ENCODE measurements around the gene ADRB1. TPM values are rescaled to one million over a fixed set of nuclear protein-coding genes. Genes with fewer than 3 reads are reported as not detected.

The ADRB1 gene
- total RNA-seq, 2 experiments from 2014 or later, result 0.08 to 0.11 TPM

GRCh38 chr10:114078346-114078745, 34.7 kb downstream of the ADRB1 start:
- no peak overlapping the region for H3K27ac Mint-ChIP-seq
- TF ChIP-seq, protein P1, sequence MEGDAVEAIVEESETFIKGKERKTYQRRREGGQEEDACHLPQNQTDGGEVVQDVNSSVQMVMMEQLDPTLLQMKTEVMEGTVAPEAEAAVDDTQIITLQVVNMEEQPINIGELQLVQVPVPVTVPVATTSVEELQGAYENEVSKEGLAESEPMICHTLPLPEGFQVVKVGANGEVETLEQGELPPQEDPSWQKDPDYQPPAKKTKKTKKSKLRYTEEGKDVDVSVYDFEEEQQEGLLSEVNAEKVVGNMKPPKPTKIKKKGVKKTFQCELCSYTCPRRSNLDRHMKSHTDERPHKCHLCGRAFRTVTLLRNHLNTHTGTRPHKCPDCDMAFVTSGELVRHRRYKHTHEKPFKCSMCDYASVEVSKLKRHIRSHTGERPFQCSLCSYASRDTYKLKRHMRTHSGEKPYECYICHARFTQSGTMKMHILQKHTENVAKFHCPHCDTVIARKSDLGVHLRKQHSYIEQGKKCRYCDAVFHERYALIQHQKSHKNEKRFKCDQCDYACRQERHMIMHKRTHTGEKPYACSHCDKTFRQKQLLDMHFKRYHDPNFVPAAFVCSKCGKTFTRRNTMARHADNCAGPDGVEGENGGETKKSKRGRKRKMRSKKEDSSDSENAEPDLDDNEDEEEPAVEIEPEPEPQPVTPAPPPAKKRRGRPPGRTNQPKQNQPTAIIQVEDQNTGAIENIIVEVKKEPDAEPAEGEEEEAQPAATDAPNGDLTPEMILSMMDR (IDR thresholded peaks at IDR 0.05), result no peak
- Histone ChIP-seq H3K4me3 (ENCODE audit: low read length) (no peak overlapping the region), H3K27ac (ENCODE audit: low read depth in 1 of 2, low read length in 2 of 2) (no peak overlapping the region), H3K4me1 (ENCODE audit: insufficient read depth, low read length) (peaks cover 8% of the 10 kb centered on the region), H3K36me3 (ENCODE audit: insufficient read depth, low read length) (no peaks in the 10 kb centered on the region), H3K27me3 (ENCODE audit: control insufficient read depth in 1 of 2, insufficient read depth in 2 of 2, low read length in 2 of 2) (no peaks in the 10 kb centered on the region), H3K9me3 (ENCODE audit: control insufficient read depth in 1 of 2, insufficient read depth in 1 of 2, low read length in 2 of 2) (no peaks in the 10 kb centered on the region)
- H3K27me3 Mint-ChIP-seq, result no peaks in the 10 kb centered on the region
- no peak for ATAC-seq (ENCODE audit: poor library complexity)
- H3K36me3 Mint-ChIP-seq (ENCODE audit: low read depth), result no peaks in the 10 kb centered on the region
- peaks cover 14% of the 10 kb centered on the region for H3K4me1 Mint-ChIP-seq (ENCODE audit: low read depth)
- POLR2A ChIA-PET, result no interaction called here
- no peak overlapping the region for H3K4me3 Mint-ChIP-seq
- CTCF ChIA-PET, result interaction anchor here (0.7 kb wide), 2 partner anchors 84 to 373 kb away, joined by 3 to 4 read pairs; no protein-coding TSS in a partner anchor
- DNase-seq, result no peak
- intact Hi-C loops (cut with DNase I, micrococcal nuclease), result no loop called here
- no peaks in the 10 kb centered on the region for H3K9me3 Mint-ChIP-seq

GRCh38 chr10:114079421-114079820, 35.8 kb downstream of the ADRB1 start:
- no peak overlapping the region for H3K4me3 ChIP-seq (ENCODE audit: low read length)
- no peaks in the 10 kb centered on the region for H3K9me3 ChIP-seq (ENCODE audit: control insufficient read depth in 1 of 2, insufficient read depth in 1 of 2, low read length in 2 of 2)
- no peaks in the 10 kb centered on the region for H3K36me3 Mint-ChIP-seq (ENCODE audit: low read depth)
- H3K36me3 ChIP-seq (ENCODE audit: insufficient read depth, low read length), result no peaks in the 10 kb centered on the region
- H3K4me1 Mint-ChIP-seq (ENCODE audit: low read depth), result peaks cover 7% of the 10 kb centered on the region
- ChIA-PET CTCF (no interaction called here), POLR2A (no interaction called here)
- intact Hi-C loops (cut with DNase I, micrococcal nuclease), result no loop called here
- ATAC-seq (ENCODE audit: poor library complexity), result no peak
- H3K27me3 Mint-ChIP-seq, result no peaks in the 10 kb centered on the region
- no peak overlapping the region for H3K4me3 Mint-ChIP-seq
- no peak overlapping the region for H3K27ac ChIP-seq (ENCODE audit: low read depth in 1 of 2, low read length in 2 of 2)
- H3K27me3 ChIP-seq (ENCODE audit: control insufficient read depth in 1 of 2, insufficient read depth in 2 of 2, low read length in 2 of 2), result no peaks in the 10 kb centered on the region
- no peak overlapping the region for H3K27ac Mint-ChIP-seq
- TF ChIP-seq, protein P1 (IDR thresholded peaks at IDR 0.05), result no peak
- no peak for DNase-seq
- H3K4me1 ChIP-seq (ENCODE audit: insufficient read depth, low read length), result no peaks in the 10 kb centered on the region
- no peaks in the 10 kb centered on the region for H3K9me3 Mint-ChIP-seq

DNA sequence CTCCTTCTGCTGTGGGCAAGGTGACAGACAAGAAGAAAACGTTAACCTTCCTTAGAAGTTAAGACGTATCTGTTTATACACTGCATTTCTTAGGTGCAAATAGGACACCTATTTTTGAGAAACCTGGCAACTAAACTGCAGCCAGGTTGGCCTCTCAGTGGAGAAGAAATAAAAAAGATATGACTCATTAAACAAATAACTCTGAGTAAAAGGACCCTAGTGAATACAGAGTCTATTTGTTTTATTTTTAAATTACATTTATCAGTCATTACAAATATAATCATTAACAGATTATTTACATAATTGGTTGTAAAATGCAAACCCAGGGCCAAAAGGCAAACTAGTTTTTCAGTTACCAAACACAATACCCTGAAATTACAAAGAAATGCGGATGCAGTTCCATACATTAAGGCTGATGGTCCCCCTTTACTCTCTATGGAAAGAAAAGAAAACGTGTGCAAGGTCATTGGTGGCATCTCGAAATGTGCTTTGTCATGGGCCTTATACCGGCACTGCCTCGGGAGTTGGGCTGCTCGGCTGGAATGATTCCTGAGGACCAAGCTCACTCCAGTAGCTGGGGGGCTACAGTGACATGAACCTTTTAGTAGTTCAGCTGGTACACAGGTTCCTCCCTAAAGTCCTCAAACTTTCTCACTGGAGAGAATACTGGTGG, 38.4 kb downstream of the ADRB1 start:
- H3K4me3 Mint-ChIP-seq, result no peak overlapping the region
- ChIA-PET POLR2A (interaction anchor here (0.9 to 1.3 kb wide), 2 partner anchors 13 to 92 kb away, joined by 4 read pairs; partner anchors contain the start of gene CCDC186), CTCF (no interaction called here)
- no peak overlapping the region for H3K4me3 ChIP-seq (ENCODE audit: low read length)
- no peaks in the 10 kb centered on the region for H3K36me3 Mint-ChIP-seq (ENCODE audit: low read depth)
- intact Hi-C loops (cut with DNase I, micrococcal nuclease), result no loop called here
- no peaks in the 10 kb centered on the region for H3K27me3 ChIP-seq (ENCODE audit: control insufficient read depth in 1 of 2, insufficient read depth in 2 of 2, low read length in 2 of 2)
- H3K4me1 ChIP-seq (ENCODE audit: insufficient read depth, low read length), result no peaks in the 10 kb centered on the region
- H3K4me1 Mint-ChIP-seq (ENCODE audit: low read depth), result no peaks in the 10 kb centered on the region
- no peaks in the 10 kb centered on the region for H3K36me3 ChIP-seq (ENCODE audit: insufficient read depth, low read length)
- no peak for DNase-seq
- no peak for ATAC-seq (ENCODE audit: poor library complexity)
- TF ChIP-seq, protein P1 (IDR thresholded peaks at IDR 0.05), result no peak
- H3K27ac ChIP-seq (ENCODE audit: low read depth in 1 of 2, low read length in 2 of 2), result no peak overlapping the region
- H3K27ac Mint-ChIP-seq, result no peak overlapping the region
- H3K9me3 ChIP-seq (ENCODE audit: control insufficient read depth in 1 of 2, insufficient read depth in 1 of 2, low read length in 2 of 2), result no peaks in the 10 kb centered on the region
- H3K9me3 Mint-ChIP-seq, result no peaks in the 10 kb centered on the region
- no peaks in the 10 kb centered on the region for H3K27me3 Mint-ChIP-seq

Data from CD4-positive, alpha-beta T cell (primary cell).